Kidney (tissue), 14 donors: Measurements from ENCODE around the gene KRT6B. TPM values are rescaled to one million over a fixed set of nuclear protein-coding genes. Genes with fewer than 3 reads are reported as not detected.

ENCODE experiments used
- DNase-seq, 5 donors: peaks; one replicate each; pipeline ENCODE4 v3.0.0-alpha.2; 2013 to 2020
- FAIRE-seq: peaks from 2 replicates; lab custom pipeline; 2012; peaks lifted over from hg19 to GRCh38; lab: Jason Lieb, UNC
- H3K27ac ChIP-seq, 2 donors: one replicate each; pipeline ENCODE4 v1.7.0; 2013; ENCODE audit warnings: low read depth in 2 of 2, low read length in 2 of 2, inconsistent platforms in 1 of 2
- H3K27me3 ChIP-seq: one replicate; pipeline ENCODE4 v1.7.1; 2013; ENCODE audit warnings: low read length, inconsistent platforms; ENCODE audit not compliant: control insufficient read depth, insufficient read depth
- H3K36me3 ChIP-seq, 3 donors: one replicate each; pipeline versions ENCODE4 v1.7.0 to v1.7.1; 2013; ENCODE audit warnings: low read length in 3 of 3, control low read depth in 1 of 3, inconsistent platforms in 1 of 3; ENCODE audit not compliant: insufficient read depth in 3 of 3, control insufficient read depth in 2 of 3
- H3K4me1 ChIP-seq, 3 donors: one replicate each; pipeline versions ENCODE4 v1.7.0 to v1.7.1; 2013; ENCODE audit warnings: low read length in 3 of 3, inconsistent platforms in 1 of 3, low read depth in 1 of 3; ENCODE audit not compliant: control insufficient read depth in 2 of 3, insufficient read depth in 2 of 3
- H3K4me3 ChIP-seq, 3 donors: one replicate each; pipeline versions ENCODE4 v1.7.0 to v1.8.1; 2013; ENCODE audit warnings: low read length in 3 of 3, control low read depth in 1 of 3, inconsistent platforms in 1 of 3
- H3K9ac ChIP-seq, 3 donors: one replicate each; pipeline versions ENCODE4 v1.7.0 to v1.7.1; 2013; ENCODE audit warnings: low read length in 3 of 3, control low read depth in 1 of 3, inconsistent platforms in 1 of 3
- H3K9me3 ChIP-seq, 3 donors: one replicate each; pipeline versions ENCODE4 v1.7.0 to v1.7.1; 2013; ENCODE audit warnings: low read length in 3 of 3, control low read depth in 1 of 3, inconsistent platforms in 1 of 3; ENCODE audit not compliant: control insufficient read depth in 2 of 3, insufficient read depth in 1 of 3
- CTCF ChIP-seq: IDR thresholded peaks from 3 replicates; pipeline ENCODE4 v1.5.1; 2012; ENCODE audit warnings: mild to moderate bottlenecking, moderate library complexity, borderline replicate concordance; ENCODE audit not compliant: insufficient read depth; ENCODE audit errors: extremely low read depth
- intact Hi-C: fragments of 100-400 bp; cut with DNase I; formaldehyde crosslinking; loops from one replicate; pipeline ENCODE4 v1.11.1; 2022
- polyA plus RNA-seq: library from polyadenylated mRNA; stranded (reverse); fragments of 350-450 nt; fragmentation: Illumina TruSeq; extraction: RNeasy Lipid Tissue Mini Kit (QIAGEN cat#74804); gene quantifications from one replicate; pipeline ENCODE4 v1.2.3, GENCODE V29; 2014; ENCODE audit warnings: low read depth, low replicate concordance; ENCODE audit not compliant: insufficient read depth
- total RNA-seq: library from RNA; stranded (reverse); fragmentation: NEBNext Ultra II Directional; extraction: Animal tissue kit (Norgen Biotek cat#: 25700); gene quantifications from one replicate; pipeline ENCODE4 v1.2.1, GENCODE V29; 2021
- donor health status: control.
- donor health status: control.
- donor health status: control.
- donor health status: control.
- donor health status: control.
- donor health status: DM: yes; HTN: yes; CAD: no.
- donor health status: Normal renal cell carcinoma (clear cell type).

KRT6B gene
- total and polyA plus RNA-seq, 2 donors from 2014 or later = not detected

DNA sequence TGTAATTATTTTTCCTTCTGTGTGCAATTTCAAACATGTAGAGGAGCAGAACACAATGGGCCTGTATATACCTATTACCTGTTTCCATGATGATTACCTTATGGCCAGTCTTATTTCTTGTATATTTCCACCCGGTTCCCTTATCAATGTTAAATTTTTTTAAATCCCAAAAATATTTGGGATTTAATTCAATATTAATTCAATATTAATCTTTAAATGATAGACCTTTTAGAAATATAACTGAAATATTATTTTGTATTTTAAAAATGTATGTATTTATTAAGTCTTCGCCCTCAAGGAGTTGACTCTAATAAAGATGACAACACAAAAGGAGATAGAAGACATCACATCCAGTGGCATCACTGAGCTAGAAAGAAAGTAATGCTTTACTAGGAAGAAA lies 22.3 kb upstream of the KRT6B start:
- intact Hi-C loops = no loop called here

DNA sequence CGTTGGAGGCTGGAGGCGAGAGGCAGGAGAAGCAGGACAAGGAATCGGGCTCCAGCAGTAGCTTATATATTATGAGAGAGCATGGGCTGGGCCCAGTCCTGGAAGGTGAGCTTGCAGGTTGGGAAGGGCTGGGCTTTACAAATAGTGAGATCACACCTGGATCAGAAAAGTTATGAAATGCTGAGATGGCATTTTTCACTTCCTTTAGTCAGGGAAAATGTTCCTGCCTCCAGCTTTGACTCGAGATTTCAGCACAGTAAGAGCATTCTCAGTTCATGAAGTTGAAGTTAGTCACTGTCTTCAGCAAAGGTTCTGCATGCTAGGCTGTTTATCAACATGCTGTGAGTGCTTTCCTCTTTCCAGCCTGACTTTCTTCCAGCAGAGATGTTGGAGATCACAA lies 21.8 kb upstream of the KRT6B start, which contains the start of gene KRT6C:
KRT6C (minus strand) TSS at position 38 of the 400 bp plus-strand sequence. CDS start 68 bp downstream, outside the sequence.
- intact Hi-C loops = no loop called here
- Histone ChIP-seq H3K4me1 (no peaks in the 10 kb centered on the region), H3K27me3 (no peaks in the 10 kb centered on the region), H3K27ac (no peak within 1 kb of the TSS), H3K4me3 (no peak within 1 kb of the TSS), H3K9me3 (no peaks in the 10 kb centered on the region), H3K9ac (no peak within 1 kb of the TSS), H3K36me3 (no peaks in the 10 kb centered on the region)
- FAIRE-seq (no peak), DNase-seq (no peak)
- TF ChIP-seq CTCF = no peak

More for the DNA sequence above, 22.3 kb upstream of the KRT6B start:
- Histone ChIP-seq H3K9me3 (no peaks in the 10 kb centered on the region), H3K27me3 (no peaks in the 10 kb centered on the region), H3K27ac (no peak overlapping the region), H3K9ac (no peak overlapping the region), H3K4me3 (no peak overlapping the region), H3K4me1 (no peaks in the 10 kb centered on the region), H3K36me3 (no peaks in the 10 kb centered on the region)
- DNase-seq = no peak
- no peak for FAIRE-seq
- no peak for TF ChIP-seq CTCF

DNA sequence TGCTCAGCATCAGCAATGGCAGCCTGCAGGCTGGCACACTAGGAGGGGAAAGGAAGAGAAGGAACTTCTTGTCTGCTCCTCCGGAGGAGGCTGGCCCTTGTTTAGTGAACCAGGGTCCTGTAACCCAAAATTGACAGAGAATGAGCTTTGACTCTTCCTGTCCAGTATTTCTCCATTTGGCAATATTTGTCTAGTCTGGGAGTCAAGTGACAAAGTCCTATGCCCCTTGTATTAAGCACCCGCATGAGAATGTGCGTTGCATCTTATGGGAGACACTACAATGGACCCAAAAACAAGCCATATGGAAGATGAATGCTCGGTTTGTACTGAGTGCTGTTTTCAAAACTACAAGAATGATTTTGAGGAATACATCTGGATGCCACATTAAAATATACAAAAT lies 17.9 kb upstream of the KRT6B start:
- H3K4me3 ChIP-seq = no peak overlapping the region
- intact Hi-C loops = no loop called here
- FAIRE-seq = no peak
- no peak overlapping the region for H3K27ac ChIP-seq
- no peaks in the 10 kb centered on the region for H3K4me1 ChIP-seq
- H3K27me3 ChIP-seq = no peaks in the 10 kb centered on the region
- no peak overlapping the region for H3K9ac ChIP-seq
- no peaks in the 10 kb centered on the region for H3K36me3 ChIP-seq
- no peak for TF ChIP-seq CTCF
- no peak for DNase-seq
- no peaks in the 10 kb centered on the region for H3K9me3 ChIP-seq

GRCh38 chr12:52464897-52465296 lies 13.0 kb upstream of the KRT6B start:
- no peak for TF ChIP-seq CTCF

More at GRCh38 chr12:52464897-52465296, 13.0 kb upstream of the KRT6B start:
- H3K9me3 ChIP-seq = no peaks in the 10 kb centered on the region
- H3K27me3 ChIP-seq = no peaks in the 10 kb centered on the region
- H3K27ac ChIP-seq = no peak overlapping the region
- intact Hi-C loops = no loop called here
- no peak overlapping the region for H3K9ac ChIP-seq
- FAIRE-seq (no peak), DNase-seq (no peak)
- no peaks in the 10 kb centered on the region for H3K4me1 ChIP-seq
- H3K36me3 ChIP-seq = no peaks in the 10 kb centered on the region
- H3K4me3 ChIP-seq = no peak overlapping the region
